C1 segment of cervical spinal cord (tissue), 14 donors: Measurements from ENCODE around the gene SPDEF.

Source experiments
- DNase-seq, 14 donors: peaks; one replicate each; lab custom pipeline; 2025; lab: John Stamatoyannopoulos, UW

Gene SPDEF

DNA sequence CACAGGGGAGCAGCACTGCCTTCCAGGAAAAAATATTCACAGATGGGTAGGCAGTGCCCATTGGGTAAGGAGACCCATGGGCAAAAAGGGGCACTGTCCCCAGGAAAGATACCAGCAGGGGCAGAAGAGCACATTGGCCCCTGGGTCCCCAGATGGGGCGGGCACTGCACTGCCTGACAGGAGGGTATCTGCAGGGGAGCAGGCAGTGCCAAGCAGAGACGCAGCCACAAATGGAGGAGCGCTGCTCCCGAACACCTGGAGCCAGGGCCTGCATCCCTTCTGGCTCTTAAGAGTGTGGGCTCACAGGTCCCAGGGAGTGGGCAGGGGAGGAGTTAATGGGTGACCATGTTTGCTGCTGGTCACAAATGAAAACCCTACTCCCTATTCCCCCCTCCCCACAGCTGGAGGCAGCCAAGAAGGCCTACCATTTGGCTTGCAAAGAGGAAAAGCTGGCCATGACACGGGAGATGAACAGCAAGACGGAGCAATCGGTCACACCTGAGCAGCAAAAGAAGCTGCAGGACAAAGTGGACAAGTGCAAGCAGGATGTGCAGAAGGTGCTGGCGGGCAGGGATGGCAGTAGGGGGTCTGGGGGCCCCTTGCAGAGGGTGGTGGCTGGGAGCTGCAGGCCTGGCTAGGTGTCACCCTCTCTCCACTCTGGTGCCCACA, 27.0 kb downstream of the SPDEF start:
- no peak for DNase-seq

- no peak for DNase-seq
These were observed 28.1 kb downstream of the SPDEF start for GRCh38 chr6:34527751-34528670.

GRCh38 chr6:34526992-34527728, 29.0 kb downstream of the SPDEF start:
- peak in 13 of 14 donors; percentile 40 to 91 (median 78) for DNase-seq

DNA sequence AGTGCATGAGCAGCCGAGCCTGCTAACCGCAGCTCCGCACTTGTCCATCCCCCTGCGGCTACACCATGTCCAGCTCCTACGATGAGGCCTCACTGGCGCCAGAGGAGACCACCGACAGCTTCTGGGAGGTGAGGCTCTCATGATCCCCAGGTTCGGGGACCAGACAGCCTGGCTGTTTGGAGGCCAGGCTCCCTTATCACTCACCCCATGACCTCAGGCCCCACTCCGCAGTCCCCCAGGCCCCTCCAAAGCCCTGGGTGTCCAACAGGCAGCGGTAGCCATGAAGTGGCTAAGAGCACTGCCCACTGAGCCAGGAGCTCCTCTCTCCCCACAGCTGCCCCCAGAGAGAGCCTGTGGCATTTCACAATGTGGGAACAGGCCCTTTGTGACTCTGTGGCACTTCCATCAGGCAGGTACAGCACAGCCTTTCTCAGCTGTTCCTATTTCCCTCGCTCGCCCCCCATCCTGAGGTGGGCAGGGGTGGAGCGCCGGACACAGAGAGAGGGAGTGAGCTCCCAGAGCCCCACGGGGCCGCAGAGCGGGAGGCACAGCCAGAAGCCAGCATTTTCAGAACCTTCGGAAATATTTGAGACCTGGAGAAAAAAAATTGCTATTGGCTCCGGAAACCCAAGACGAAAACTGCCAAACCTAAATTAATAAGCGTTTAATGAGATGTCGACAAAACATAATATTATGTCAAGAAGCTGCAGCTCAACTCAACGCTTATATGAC, 29.7 kb downstream of the SPDEF start:
- no peak for DNase-seq

GRCh38 chr6:34525431-34526175, 30.5 kb downstream of the SPDEF start:
- peak in 1 of 14 donors; percentile 40 for DNase-seq

- DNase-seq = no peak
These were observed 31.2 kb downstream of the SPDEF start for GRCh38 chr6:34524971-34525370.

- no peak for DNase-seq
These were observed 31.6 kb downstream of the SPDEF start for GRCh38 chr6:34524499-34524898.

DNA sequence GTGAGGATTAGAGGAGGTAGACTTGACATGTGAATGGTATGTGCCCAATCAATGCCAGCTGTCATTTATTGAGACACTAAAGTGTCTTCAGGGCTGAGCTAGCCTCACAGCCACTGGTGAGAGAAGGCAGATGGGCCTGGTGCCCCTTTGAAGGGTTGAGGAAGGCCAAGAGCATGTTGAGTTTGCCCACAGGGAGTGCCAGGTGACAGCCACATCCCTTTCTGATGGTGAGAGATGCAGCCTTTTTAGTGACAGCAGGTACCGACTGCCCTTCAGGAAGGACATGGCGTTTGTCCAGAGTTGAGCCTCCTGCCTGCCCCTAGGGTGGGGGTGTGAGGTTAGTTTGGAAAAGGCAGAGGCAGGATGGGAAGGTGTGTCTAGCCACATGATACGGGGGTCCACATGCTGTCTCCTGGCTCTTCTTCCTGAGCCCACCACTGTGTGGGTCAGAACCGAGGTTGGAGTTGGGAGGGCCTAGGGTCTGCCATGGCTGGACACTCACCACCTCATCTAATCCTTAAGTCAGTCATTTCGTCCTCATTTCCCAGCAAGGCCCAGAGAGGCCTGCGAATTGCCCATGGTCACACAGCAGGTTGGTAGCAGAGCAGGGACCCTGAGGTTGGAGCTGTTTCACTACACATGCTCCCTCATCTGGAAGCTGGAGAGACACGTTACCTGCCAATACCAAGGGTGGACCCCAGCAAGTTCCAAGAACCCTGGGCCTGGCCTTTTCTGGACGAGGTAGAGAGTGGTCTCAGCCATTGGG, 32.5 kb downstream of the SPDEF start:
- peak in 1 of 14 donors; percentile 68 for DNase-seq

GRCh38 chr6:34522761-34523160, 33.4 kb downstream of the SPDEF start:
- DNase-seq = no peak

- no peak for DNase-seq
These were observed 34.5 kb downstream of the SPDEF start for GRCh38 chr6:34521463-34522285.

- DNase-seq = no peak
These were observed 35.3 kb downstream of the SPDEF start for GRCh38 chr6:34520645-34521462.

DNA sequence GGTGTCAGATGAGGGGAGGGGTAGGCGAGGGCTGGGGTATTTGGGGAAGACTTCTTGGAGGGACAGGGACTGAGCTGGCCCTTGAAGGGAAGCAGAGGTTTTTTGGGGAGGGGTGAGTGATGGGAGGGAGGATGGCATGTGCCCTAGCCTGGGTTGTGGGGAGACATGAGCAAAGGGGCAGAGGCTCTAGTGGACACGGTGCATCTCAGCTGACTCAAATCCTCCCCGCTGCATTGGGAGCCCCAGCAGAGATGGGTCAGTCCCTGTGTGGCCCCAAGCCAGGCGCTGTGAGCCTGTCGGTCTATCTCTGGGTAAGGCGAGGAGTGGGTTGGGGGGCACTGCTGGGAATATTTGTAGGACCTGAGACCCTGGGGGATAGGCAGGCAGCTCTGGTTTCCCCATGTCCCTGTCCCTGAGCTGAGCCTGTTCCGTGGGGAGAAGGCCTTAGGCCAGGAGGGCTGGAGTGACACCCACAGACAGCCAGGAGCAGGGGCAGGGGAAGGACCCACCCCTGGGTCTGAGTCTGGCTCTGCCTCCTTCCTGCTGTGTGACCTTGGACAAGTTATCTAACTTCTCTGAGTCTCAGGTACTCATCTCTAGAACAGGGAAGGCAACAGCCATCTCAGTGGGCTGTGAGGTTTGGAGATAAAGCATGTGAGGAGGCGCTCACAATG, 36.0 kb downstream of the SPDEF start:
- no peak for DNase-seq

- no peak for DNase-seq
These were observed 37.3 kb downstream of the SPDEF start for GRCh38 chr6:34518669-34519365.

DNA sequence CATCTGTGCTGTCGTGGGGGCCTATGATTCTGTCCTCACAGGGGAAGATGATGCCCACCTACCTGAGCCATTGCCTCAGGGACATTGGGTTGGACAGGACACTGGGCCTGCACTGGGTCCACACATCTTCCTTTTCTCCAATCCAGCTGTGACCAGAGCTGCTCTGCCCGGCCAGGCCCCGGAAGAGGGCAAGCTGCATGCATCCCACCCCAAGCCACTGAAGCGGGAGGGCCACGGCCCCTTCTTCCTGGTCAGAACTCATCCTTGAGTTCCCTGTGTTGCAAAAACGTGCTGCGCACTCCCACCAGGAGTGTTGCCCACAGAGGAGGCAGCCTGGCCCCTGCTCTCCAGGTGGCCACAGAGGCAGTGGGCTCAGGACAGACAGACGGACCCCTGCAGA, 38.2 kb downstream of the SPDEF start:
- DNase-seq = no peak

GRCh38 chr6:34517461-34517881, 38.7 kb downstream of the SPDEF start:
- DNase-seq = no peak

- DNase-seq = no peak
These were observed 39.5 kb downstream of the SPDEF start for GRCh38 chr6:34516391-34517324.
